ENCODE data around the gene PSMD13.
"Not testable (repeated sequence)": the region's sequence is repeated elsewhere in the genome, so short reads cannot be mapped to it uniquely, and the experiment has no call there.

PSMD13 gene

DNA sequence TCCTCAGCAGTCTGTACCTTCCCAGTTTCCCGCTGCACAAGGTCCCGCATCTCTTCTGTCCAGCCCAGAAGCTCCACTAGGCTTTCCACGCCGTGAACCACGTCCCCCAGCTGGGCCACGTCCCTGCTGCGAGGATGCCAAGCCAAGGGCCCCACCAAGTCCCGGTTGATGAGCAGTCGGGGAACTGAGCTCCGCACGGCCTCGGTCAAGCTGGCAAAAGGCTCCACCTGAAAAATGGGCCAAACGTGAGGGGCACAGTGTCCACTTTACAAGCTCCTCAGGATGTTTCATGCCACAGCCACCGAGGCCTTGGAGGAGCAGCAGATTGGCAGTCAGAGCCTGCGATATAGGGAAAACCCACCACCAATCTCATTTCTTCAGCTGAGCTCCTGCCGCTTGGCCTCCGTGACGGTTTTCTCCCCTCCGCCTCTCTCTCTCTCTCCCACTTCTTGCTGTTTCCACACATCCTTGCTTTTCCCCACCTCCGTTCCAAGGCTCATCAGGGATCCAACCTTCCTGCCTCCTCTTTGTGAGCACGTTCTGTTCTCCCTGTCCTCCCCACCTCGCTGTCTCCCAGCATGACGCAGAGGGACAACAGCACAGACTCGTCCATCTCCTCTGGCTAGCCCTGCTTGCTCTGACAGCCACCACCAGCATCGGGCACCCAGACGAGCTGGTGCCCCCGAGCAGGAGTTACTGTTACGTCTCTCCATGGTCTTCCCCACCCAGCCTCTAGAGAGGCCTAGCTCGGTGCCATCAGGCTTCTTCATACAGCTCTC is 17.8 kb upstream of the PSMD13 start:
- no peak for DNase-seq

DNA sequence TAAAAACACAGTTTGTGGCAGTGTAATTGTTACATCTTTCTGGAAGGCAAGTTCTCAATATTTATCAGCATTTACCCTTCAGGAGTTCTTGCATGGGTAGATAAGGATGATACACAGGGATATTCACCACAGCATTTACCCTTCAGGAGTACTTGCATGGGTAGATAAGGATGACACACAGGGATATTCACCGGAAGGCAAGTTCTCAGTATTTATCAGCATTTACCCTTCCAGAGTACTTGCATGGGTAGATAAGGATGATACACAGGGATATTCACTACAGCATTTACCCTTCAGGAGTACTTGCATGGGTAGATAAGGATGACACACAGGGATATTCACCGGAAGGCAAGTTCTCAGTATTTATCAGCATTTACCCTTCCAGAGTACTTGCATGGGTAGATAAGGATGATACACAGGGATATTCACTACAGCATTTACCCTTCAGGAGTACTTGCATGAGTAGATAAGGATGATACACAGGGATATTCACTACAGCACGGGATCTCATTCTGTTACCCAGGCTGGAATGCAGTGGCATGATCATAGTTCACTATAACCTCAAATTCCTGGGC is 16.0 kb upstream of the PSMD13 start:
- not testable (repeated sequence) for DNase-seq

DNA sequence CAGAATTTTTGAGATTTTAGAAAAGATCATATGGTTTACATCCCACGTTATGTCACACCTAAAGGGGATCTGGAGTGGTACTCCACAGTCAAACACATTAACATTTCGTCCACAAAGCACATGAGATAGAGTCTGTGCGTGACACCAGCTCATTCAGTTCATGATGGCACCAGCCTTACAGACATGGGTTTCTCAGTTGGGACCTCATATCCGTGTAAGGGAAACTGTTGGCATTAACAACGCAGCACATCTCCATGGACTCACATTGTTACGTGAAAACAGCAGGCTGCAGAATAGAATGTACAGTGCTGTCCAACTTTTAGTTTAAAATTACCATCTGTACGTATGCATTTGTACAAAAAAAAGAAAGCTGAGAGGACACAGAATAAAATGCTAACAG is 15.2 kb upstream of the PSMD13 start:
- DNase-seq: no peak

- no peak for DNase-seq
Observed at GRCh38 chr11:221998-222789, 14.6 kb upstream of the PSMD13 start.

- no peak for DNase-seq
Observed at GRCh38 chr11:223026-223789, 13.6 kb upstream of the PSMD13 start.

- DNase-seq: no peak
Observed at GRCh38 chr11:223884-224283, 12.9 kb upstream of the PSMD13 start.

DNA sequence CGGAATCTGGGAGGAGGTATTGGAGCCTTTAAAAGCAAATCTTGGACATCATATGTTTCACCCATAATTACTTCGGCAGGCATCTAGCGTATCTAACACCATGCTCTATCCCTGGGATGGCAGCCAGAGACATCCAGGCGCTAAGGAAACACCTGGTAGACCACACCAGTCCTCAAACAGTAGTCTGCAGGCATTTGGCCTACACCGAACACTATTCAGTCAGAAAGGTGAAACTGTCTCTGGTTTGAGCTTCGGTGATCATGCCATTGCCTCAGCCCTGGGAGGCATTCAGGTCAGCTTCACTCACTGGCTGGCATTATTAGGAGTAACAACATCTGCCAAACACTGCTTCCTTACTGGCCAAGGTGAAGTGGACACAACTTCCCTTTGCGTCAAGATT is 12.4 kb upstream of the PSMD13 start:
- no peak for DNase-seq

- no peak for DNase-seq
Observed at GRCh38 chr11:225734-226453, 10.9 kb upstream of the PSMD13 start.

DNA sequence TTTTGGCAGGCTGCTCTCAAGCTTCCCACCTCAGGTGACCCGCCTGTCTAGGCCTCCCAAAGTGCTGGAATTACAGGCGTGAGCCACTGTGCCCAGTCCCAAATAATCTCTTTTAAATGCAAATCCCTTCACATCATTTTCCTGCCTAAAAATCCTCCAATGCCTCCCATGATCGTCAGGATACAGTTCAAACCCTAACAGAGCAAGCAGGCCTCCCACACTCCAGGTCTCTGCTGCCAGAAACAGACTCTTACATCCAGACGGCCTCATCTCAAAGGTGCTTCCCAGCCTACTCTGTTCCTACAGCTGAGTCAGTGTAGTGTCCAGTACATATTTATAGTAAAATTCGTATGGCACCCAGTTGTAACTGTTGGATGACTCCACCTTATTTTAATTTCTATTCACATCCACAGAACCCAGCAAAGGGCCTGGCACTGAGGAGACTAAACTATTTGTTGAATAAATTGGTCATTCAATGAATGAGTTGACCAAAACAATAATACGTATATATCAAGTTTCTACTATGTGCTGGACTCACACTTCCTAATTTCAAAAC is 8.9 kb upstream of the PSMD13 start:
- no peak for DNase-seq

- DNase-seq: no peak
Observed at GRCh38 chr11:230431-230830, 6.3 kb upstream of the PSMD13 start.

GRCh38 chr11:232783-233565 is 3.8 kb upstream of the PSMD13 start:
- no peak for DNase-seq

GRCh38 chr11:235180-235579 is 1.6 kb upstream of the PSMD13 start:
- no peak for DNase-seq

- peak in 1 of 2 donors; percentile 66 for DNase-seq
Observed at GRCh38 chr11:235609-235996, 1.2 kb upstream of the PSMD13 start.

- peak; percentile 90 to 91 for DNase-seq
Observed at GRCh38 chr11:235997-236773, 591 bp upstream of the PSMD13 start, which contains the start of gene SIRT3. TSS of gene SIRT3 (minus strand) at chr11:236342. CDS start at chr11:236328, 14 bp downstream.

GRCh38 chr11:238346-238745 is 1.6 kb downstream of the PSMD13 start:
- DNase-seq: not testable (repeated sequence)

GRCh38 chr11:240315-240714 is 3.5 kb downstream of the PSMD13 start:
- no peak for DNase-seq

- no peak for DNase-seq
Observed at GRCh38 chr11:241634-242033, 4.9 kb downstream of the PSMD13 start.

DNA sequence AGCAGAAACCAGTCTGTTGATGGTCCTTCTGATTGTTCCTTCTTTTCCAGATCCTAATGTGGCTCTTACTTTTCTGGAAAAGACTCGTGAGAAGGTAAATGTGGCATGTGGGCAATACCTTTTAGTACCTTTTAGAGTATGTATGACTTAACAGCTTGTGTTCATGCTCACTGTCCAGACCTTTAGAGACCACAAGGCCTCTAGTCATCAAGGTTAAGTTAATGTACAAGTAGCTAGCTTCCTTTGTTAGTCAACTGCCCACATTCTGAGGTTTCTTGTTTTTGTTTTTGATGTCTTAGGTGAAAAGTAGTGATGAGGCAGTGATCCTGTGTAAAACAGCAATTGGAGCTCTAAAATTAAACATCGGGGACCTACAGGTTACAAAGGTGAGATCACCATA is 7.6 kb downstream of the PSMD13 start:
- DNase-seq: no peak

GRCh38 chr11:249062-249461 is 12.3 kb downstream of the PSMD13 start:
- DNase-seq: no peak

- DNase-seq: no peak
Observed at GRCh38 chr11:250274-250673, 13.5 kb downstream of the PSMD13 start.
